Measurements from ENCODE around the gene DCAF10. TPM values are rescaled to one million over a fixed set of nuclear protein-coding genes. Genes with fewer than 3 reads are reported as not detected.

Gene DCAF10
- total and polyA plus RNA-seq, 2 of the 8 experiments (the other 6 are each of a cell fraction or from before 2014, with no cell fraction given): 7.1 to 15.0 TPM

- H3K4me2 ChIP-seq (ENCODE audit: insufficient read depth in 1 of 2, low read depth in 2 of 2, low read length in 2 of 2): no peak overlapping the region
- TF ChIP-seq TAF1 (IDR thresholded peaks at IDR 0.05; ENCODE audit: low read depth, low read length) (no peak), GABPA (IDR thresholded peaks at IDR 0.05; ENCODE audit: borderline replicate concordance, insufficient read depth, low read length) (no peak), RAD21 (IDR thresholded peaks at IDR 0.05 in 1 of 2, conservative IDR thresholded peaks at IDR 0.05 in 1 of 2; ENCODE audit: low read depth in 2 of 2, low read length in 2 of 2) (no peak), NRF1 (IDR thresholded peaks at IDR 0.05; ENCODE audit: low read depth, low read length) (no peak), EP300 (IDR thresholded peaks at IDR 0.05; ENCODE audit: borderline replicate concordance in 1 of 2, low read depth in 2 of 2, low read length in 2 of 2) (no peak), TAF7 (optimal IDR thresholded peaks at IDR 0.05; ENCODE audit: borderline replicate concordance, low read depth, low read length) (no peak)
- H3K14ac ChIP-seq (ENCODE audit: insufficient read length): no peak overlapping the region
- H2BK5ac ChIP-seq (ENCODE audit: low read depth, low read length): no peak overlapping the region
- no peaks in the 10 kb centered on the region for H3K23me2 ChIP-seq (ENCODE audit: low read depth, low read length)
- 95 to 100% methylated on average over 1 to 4 of the region's 4 CpGs for WGBS, 2 experiments (ENCODE audit: extremely low coverage in 1 of 2, insufficient coverage in 1 of 2, insufficient read length in 1 of 2, insufficient replicate concordance in 2 of 2, low coverage in 1 of 2, low lambda C conversion rate in 2 of 2, missing lambda C conversion rate in 1 of 2)
- ChIA-PET POLR2A (ENCODE audit: partially characterized antibody) (no interaction called here), CTCF (ENCODE audit: partially characterized antibody) (interaction anchor here (1.1 to 1.2 kb wide), 2 partner anchors 11 to 21 kb away, joined by 3 read pairs; no protein-coding TSS in a partner anchor)
- no peak overlapping the region for H4K91ac ChIP-seq (replicated peaks; ENCODE audit: insufficient read length, low read length)
- no peaks in the 10 kb centered on the region for H3K9me3 ChIP-seq (ENCODE audit: insufficient read depth in 2 of 2, low read depth in 1 of 2, low read length in 1 of 2)
- no peak overlapping the region for H3K56ac ChIP-seq (replicated peaks; ENCODE audit: insufficient read length, low read depth, low read length)
- peaks cover 0 to 2% of the 10 kb centered on the region in 2 experiments for H4K20me1 ChIP-seq (replicated peaks in 1 of 2; ENCODE audit: control insufficient read depth in 1 of 2, insufficient read depth in 2 of 2, low read length in 2 of 2)
- no peak for FAIRE-seq
- H3K9ac ChIP-seq (replicated peaks in 1 of 4; ENCODE audit: extremely low read depth in 1 of 4, low read depth in 3 of 4, low read length in 3 of 4): no peak overlapping the region
- H3K4me1 ChIP-seq (replicated peaks in 1 of 4; ENCODE audit: control insufficient read depth in 3 of 4, insufficient read depth in 4 of 4, low read length in 3 of 4): no peaks in the 10 kb centered on the region
- no peak overlapping the region for H3K27ac ChIP-seq (ENCODE audit: low read depth, low read length)
- no peak overlapping the region for H3K4ac ChIP-seq (replicated peaks; ENCODE audit: insufficient read length, low read depth, low read length)
- H3K79me1 ChIP-seq (ENCODE audit: low read depth, low read length): no peaks in the 10 kb centered on the region
- no peak overlapping the region for H3K4me3 ChIP-seq (ENCODE audit: extremely low read depth in 1 of 4, insufficient read depth in 2 of 4, low read depth in 3 of 4, low read length in 4 of 4)
- no peaks in the 10 kb centered on the region for H3K36me3 ChIP-seq (ENCODE audit: control insufficient read depth in 2 of 4, insufficient read depth in 4 of 4, low read length in 3 of 4)
- H2AK5ac ChIP-seq (ENCODE audit: low read depth, low read length): no peak overlapping the region
- H4K8ac ChIP-seq (ENCODE audit: extremely low read depth, insufficient read depth, low read length): no peak overlapping the region
- H2BK120ac ChIP-seq (replicated peaks; ENCODE audit: low read depth, low read length): no peak overlapping the region
- H3K23ac ChIP-seq (ENCODE audit: insufficient read length): no peak overlapping the region
- no peak overlapping the region for H4K5ac ChIP-seq (ENCODE audit: insufficient read length, low read depth, low read length)
- no peak for DNase-seq (ENCODE audit: low read depth in 1 of 2, low spot score in 2 of 2)
- H3K79me2 ChIP-seq (ENCODE audit: control insufficient read depth in 1 of 2, insufficient read depth in 2 of 2, low read length in 2 of 2): no peaks in the 10 kb centered on the region
- no peak overlapping the region for H3K18ac ChIP-seq (ENCODE audit: extremely low read depth, low read length)
- no peak overlapping the region for H2AFZ ChIP-seq (ENCODE audit: low read length)
- no peak overlapping the region for H2BK20ac ChIP-seq (ENCODE audit: low read length)
- no peak overlapping the region for H2BK15ac ChIP-seq (ENCODE audit: low read length)
- no peak overlapping the region for H2BK12ac ChIP-seq (ENCODE audit: low read depth, low read length)
- no peaks in the 10 kb centered on the region for H3K27me3 ChIP-seq (replicated peaks in 1 of 4; ENCODE audit: control insufficient read depth in 3 of 4, extremely low read depth in 1 of 4, insufficient read depth in 3 of 4, low read length in 3 of 4)
Observed at GRCh38 chr9:37840560-37841194, 40.1 kb downstream of the DCAF10 start.

Measured in H1 (cell line).